Transverse colon (tissue), 4 donors: ENCODE data around the gene AGXT. TPM values are rescaled to one million over a fixed set of nuclear protein-coding genes. Genes with fewer than 3 reads are reported as not detected.

Source experiments
- DNase-seq: peaks from one replicate; pipeline ENCODE4 v3.0.0-alpha.2; 2019
- H3K27ac ChIP-seq, 4 donors: fragments of 200-600 bp; sonication (generic); 2 replicates each; pipeline ENCODE4 v1.5.1; 2016 to 2018; ENCODE audit warnings: inconsistent platforms in 4 of 4
- H3K27me3 ChIP-seq: fragments of 200-600 bp; sonication (generic); 2 replicates; pipeline ENCODE4 v1.5.1; 2017; ENCODE audit warnings: inconsistent platforms
- H3K36me3 ChIP-seq, 4 donors: fragments of 200-600 bp; sonication (generic); 2 replicates each; pipeline ENCODE4 v1.5.1; 2017 to 2019; ENCODE audit warnings: inconsistent platforms in 4 of 4
- H3K4me1 ChIP-seq, 4 donors: fragments of 200-600 bp; sonication (generic); 2 replicates each; pipeline ENCODE4 v1.5.1; 2017 to 2020; ENCODE audit warnings: inconsistent platforms in 4 of 4
- H3K4me3 ChIP-seq, 4 donors: fragments of 200-600 bp; sonication (generic); 1 replicate in 1 of 4; 2 replicates in 3 of 4; pipeline versions ENCODE4 v1.5.1 to v1.6.1; 2017 to 2019; ENCODE audit warnings: inconsistent platforms in 4 of 4
- H3K9me3 ChIP-seq, 2 donors: fragments of 200-600 bp; sonication (generic); 2 replicates each; pipeline ENCODE4 v1.5.1; 2017 to 2019; ENCODE audit warnings: inconsistent platforms in 2 of 2
- EP300 ChIP-seq: sonication (generic); formaldehyde crosslinking; IDR thresholded peaks from one replicate; pipeline ENCODE4 v1.6.1; 2017; ENCODE audit warnings: antibody characterized with exemption, low read depth
- POLR2A ChIP-seq: fragments of 450-650 bp; IDR thresholded peaks from one replicate; pipeline ENCODE4 v1.6.1; 2016; ENCODE audit warnings: antibody characterized with exemption, mild to moderate bottlenecking, moderate library complexity
- POLR2AphosphoS5 ChIP-seq, 3 donors: sonication (generic); formaldehyde crosslinking; IDR thresholded peaks; one replicate each; pipeline ENCODE4 v1.6.1; 2016; ENCODE audit warnings: antibody characterized with exemption in 3 of 3
- WGBS, 2 donors: methylation state at CpG; one replicate each; pipeline ENCODE4 v1.1.5; 2018; ENCODE audit warnings: low coverage in 1 of 2; 5-methylcytosine and 5-hydroxymethylcytosine counted together
- in situ Hi-C, 4 donors: fragments of 200-750 bp; cut with MboI; loops; one replicate each; pipeline versions ENCODE4 v1.15.0 to v1.15.1; 2017; ENCODE audit warnings: low sequenced_read_pairs in 3 of 4, low pct_ligation_motif_present in 1 of 4, low pct_unique_long_range_greater_than_20kb in 1 of 4
- intact Hi-C: fragments of 100-400 bp; cut with DNase I; formaldehyde crosslinking; loops from one replicate; pipeline ENCODE4 v1.15.1; 2023; ENCODE audit warnings: low total_unique reads
- total RNA-seq, 4 donors: library from RNA; depleted of rRNA; stranded (reverse); fragments of >200 nt; gene quantifications; one replicate each; pipeline ENCODE4 v1.1.0, GENCODE V29; 2016
- TF ChIP-seq, protein P1 (sequence below), 5 experiments: fragments of 200-600 bp in 3 of 5; fragments of 450-650 bp in 2 of 5; sonication (generic) in 3 of 5; IDR thresholded peaks; 1 replicate in 2 of 5; 2 replicates in 3 of 5; pipeline ENCODE4 v1.5.1; 2016 to 2017; ENCODE audit warnings: antibody characterized with exemption in 5 of 5, inconsistent platforms in 3 of 5, mild to moderate bottlenecking in 2 of 5, moderate library complexity in 1 of 5

AGXT gene
- total RNA-seq, 4 donors from 2014 or later = 0.32 to 2.2 (median 0.82) TPM; not detected in 1

- DNase-seq = no peak
- no peak for TF ChIP-seq EP300
- TF ChIP-seq POLR2A = no peak
- TF ChIP-seq, protein P1, sequence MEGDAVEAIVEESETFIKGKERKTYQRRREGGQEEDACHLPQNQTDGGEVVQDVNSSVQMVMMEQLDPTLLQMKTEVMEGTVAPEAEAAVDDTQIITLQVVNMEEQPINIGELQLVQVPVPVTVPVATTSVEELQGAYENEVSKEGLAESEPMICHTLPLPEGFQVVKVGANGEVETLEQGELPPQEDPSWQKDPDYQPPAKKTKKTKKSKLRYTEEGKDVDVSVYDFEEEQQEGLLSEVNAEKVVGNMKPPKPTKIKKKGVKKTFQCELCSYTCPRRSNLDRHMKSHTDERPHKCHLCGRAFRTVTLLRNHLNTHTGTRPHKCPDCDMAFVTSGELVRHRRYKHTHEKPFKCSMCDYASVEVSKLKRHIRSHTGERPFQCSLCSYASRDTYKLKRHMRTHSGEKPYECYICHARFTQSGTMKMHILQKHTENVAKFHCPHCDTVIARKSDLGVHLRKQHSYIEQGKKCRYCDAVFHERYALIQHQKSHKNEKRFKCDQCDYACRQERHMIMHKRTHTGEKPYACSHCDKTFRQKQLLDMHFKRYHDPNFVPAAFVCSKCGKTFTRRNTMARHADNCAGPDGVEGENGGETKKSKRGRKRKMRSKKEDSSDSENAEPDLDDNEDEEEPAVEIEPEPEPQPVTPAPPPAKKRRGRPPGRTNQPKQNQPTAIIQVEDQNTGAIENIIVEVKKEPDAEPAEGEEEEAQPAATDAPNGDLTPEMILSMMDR (IDR thresholded peaks at IDR 0.05) = no peak
- TF ChIP-seq POLR2AphosphoS5 (IDR thresholded peaks at IDR 0.05) = no peak
- H3K4me3 ChIP-seq = no peak overlapping the region
- H3K9me3 ChIP-seq = no peaks in the 10 kb centered on the region
- peaks cover 0 to 16% (median 4%) of the 10 kb centered on the region in 4 donors for H3K4me1 ChIP-seq
- in situ Hi-C loops = no loop called here
- intact Hi-C loops = no loop called here
- H3K27ac ChIP-seq = no peak overlapping the region
- H3K27me3 ChIP-seq = peaks cover under 1% of the 10 kb centered on the region
- WGBS, 2 donors = 40 to 75% methylated on average over 1 to 5 of the region's 5 CpGs
- H3K36me3 ChIP-seq = no peaks in the 10 kb centered on the region
These were observed 21.6 kb upstream of the AGXT start for GRCh38 chr2:240846873-240847595.

- Histone ChIP-seq H3K36me3 (no peaks in the 10 kb centered on the region), H3K4me3 (no peak overlapping the region), H3K9me3 (no peaks in the 10 kb centered on the region), H3K27ac (no peak overlapping the region), H3K4me1 (peaks cover 0 to 16% (median 4%) of the 10 kb centered on the region in 4 donors), H3K27me3 (no peaks in the 10 kb centered on the region)
- no peak for DNase-seq
- WGBS, 2 donors = 85 to 90% methylated on average over 10 to 13 of the region's 13 CpGs
- in situ Hi-C loops (no loop called here), intact Hi-C loops (no loop called here)
- TF ChIP-seq POLR2AphosphoS5 (IDR thresholded peaks at IDR 0.05) (no peak), EP300 (no peak), POLR2A (no peak)
- TF ChIP-seq, protein P1 (IDR thresholded peaks at IDR 0.05) = no peak
These were observed 20.8 kb upstream of the AGXT start for GRCh38 chr2:240847817-240848216.

DNA sequence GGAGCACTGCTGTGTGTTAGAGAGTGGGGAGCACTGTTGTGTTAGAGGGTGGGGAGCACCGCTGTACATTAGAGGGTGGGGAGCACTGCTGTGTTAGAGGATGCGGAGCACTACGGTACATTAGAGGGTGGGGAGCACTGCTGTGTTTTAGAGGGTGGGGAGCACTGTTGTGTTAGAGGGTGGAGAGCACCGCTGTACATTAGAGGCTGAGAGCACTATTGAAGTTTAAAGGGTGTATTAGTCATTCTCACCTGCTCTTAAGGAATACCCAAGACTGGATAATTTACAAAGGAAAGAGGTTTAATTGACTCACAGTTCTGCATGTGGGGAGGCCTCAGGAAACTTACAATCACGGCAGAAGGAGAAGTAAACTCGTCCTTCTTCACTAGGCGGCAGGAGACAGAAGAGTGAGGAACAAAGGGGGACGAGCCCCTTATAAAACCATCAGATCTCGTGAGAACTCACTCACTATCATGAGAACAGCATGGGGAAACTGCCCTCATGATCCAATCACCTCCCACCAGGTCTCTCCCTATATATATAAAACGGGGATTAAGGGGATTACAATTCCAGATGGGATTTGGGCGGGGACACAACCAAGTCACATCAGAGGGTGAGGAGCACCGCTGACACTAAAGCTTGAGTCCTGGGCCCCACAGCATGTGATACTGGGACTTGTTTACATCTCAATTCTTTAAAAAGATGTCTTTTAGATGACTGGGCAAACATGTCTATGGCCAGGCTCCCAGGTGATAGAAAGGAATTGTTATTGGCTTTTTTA is 19.5 kb upstream of the AGXT start:
- H3K4me1 ChIP-seq = peaks cover 0 to 16% (median 4%) of the 10 kb centered on the region in 4 donors
- TF ChIP-seq, protein P1 (IDR thresholded peaks at IDR 0.05) = no peak
- TF ChIP-seq POLR2A (no peak), EP300 (no peak), POLR2AphosphoS5 (IDR thresholded peaks at IDR 0.05) (no peak)
- DNase-seq = no peak
- no peaks in the 10 kb centered on the region for H3K9me3 ChIP-seq
- no peaks in the 10 kb centered on the region for H3K36me3 ChIP-seq
- 59 to 72% methylated on average over 10 to 12 of the region's 12 CpGs for WGBS, 2 donors
- no peak overlapping the region for H3K4me3 ChIP-seq
- no peak overlapping the region for H3K27ac ChIP-seq
- intact Hi-C loops = no loop called here
- no peaks in the 10 kb centered on the region for H3K27me3 ChIP-seq
- in situ Hi-C loops = no loop called here

DNA sequence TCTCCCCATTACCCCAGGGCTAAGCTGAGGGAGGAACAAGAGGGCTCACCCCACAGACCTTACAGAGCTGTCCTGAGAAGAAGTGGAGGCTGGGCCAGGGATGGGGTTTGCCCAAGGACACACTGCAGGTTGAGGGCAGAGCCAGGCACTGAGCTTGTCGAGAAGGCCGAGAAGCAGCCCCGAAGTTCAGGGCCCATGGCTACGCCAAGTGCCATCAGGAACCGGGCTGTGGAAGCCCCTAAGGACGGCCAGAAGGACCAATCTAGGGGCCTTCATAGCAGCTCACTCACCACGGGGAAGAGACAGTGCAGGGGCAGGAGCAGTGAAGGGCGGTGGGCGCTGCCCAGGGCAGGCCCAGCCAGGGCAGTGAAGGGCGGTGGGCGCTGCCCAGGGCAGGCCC is 18.6 kb upstream of the AGXT start:
- H3K4me1 ChIP-seq = peaks cover 0 to 16% (median 4%) of the 10 kb centered on the region in 4 donors
- H3K9me3 ChIP-seq = no peaks in the 10 kb centered on the region
- H3K36me3 ChIP-seq = no peaks in the 10 kb centered on the region
- in situ Hi-C loops (no loop called here), intact Hi-C loops (loop anchor here (2.0 kb wide), 1 partner anchor 881 kb away; no protein-coding TSS in a partner anchor)
- DNase-seq = no peak
- 83% methylated on average over 11 of the region's 11 CpGs; no CpG with 5 or more reads in 1 of the 2 donors for WGBS, 2 donors
- TF ChIP-seq POLR2AphosphoS5 (IDR thresholded peaks at IDR 0.05) = no peak
- TF ChIP-seq, protein P1 (IDR thresholded peaks at IDR 0.05) = no peak
- no peak for TF ChIP-seq POLR2A
- no peak for TF ChIP-seq EP300
- H3K4me3 ChIP-seq = no peak overlapping the region
- no peak overlapping the region for H3K27ac ChIP-seq
- no peaks in the 10 kb centered on the region for H3K27me3 ChIP-seq
